ENCODE measurements around the gene WDR70.

- TF ChIP-seq CTCF (IDR thresholded peaks at IDR 0.05) (no peak), POLR2A (IDR thresholded peaks at IDR 0.05) (no peak), POLR2AphosphoS5 (IDR thresholded peaks at IDR 0.05) (no peak), EP300 (IDR thresholded peaks at IDR 0.05) (no peak)
These were observed 283.8 kb downstream of the WDR70 start for GRCh38 chr5:37662789-37663485.

All from suprapubic skin (tissue), 4 donors.